PC-3 (cell line): ENCODE measurements around the gene SPRED3. TPM values are rescaled to one million over a fixed set of nuclear protein-coding genes. Genes with fewer than 3 reads are reported as not detected.
"Not testable (repeated sequence)": the region's sequence is repeated elsewhere in the genome, so short reads cannot be mapped to it uniquely, and the experiment has no call there.

Experiments used
- ATAC-seq: fragments of 200-7000 bp; cut with Tn5 transposase; 2 replicates; pipeline ENCODE4 v1.9.1; 2020; ENCODE audit warnings: mild to moderate bottlenecking, moderate library complexity
- BruUV-seq: library from RNA; stranded (reverse); fragments of 400-500 nt; replicated peaks from 2 replicates; lab custom pipeline; 2021; lab: Mats Ljungman, UMichigan
- CTCF ChIA-PET: fragments of 300-600 bp; sonication (Branson Sonifier 250); formaldehyde crosslinking; loops from one replicate; lab custom pipeline; 2022; ENCODE audit warnings: antibody characterized with exemption; lab: Charles Lee
- POLR2A ChIA-PET: fragments of 300-600 bp; sonication (Branson Sonifier 250); formaldehyde crosslinking; loops from one replicate; lab custom pipeline; 2022; ENCODE audit warnings: antibody characterized with exemption; ENCODE audit not compliant: unreplicated experiment; lab: Charles Lee
- DNase-seq: peaks from one replicate; pipeline ENCODE4 v3.0.0-alpha.2; 2015
- H2AFZ ChIP-seq: fragments of 300-600 bp; sonication (generic); 2 replicates; pipeline ENCODE4 v1.6.0; 2016; ENCODE audit warnings: antibody characterized with exemption, low read length
- H3F3A ChIP-seq: fragments of 300-600 bp; sonication (generic); one replicate; pipeline ENCODE4 v1.6.0; 2017; ENCODE audit warnings: antibody characterized with exemption, low read length, control low read depth, mild to moderate bottlenecking; ENCODE audit not compliant: unreplicated experiment
- H3K27ac ChIP-seq: fragments of 300-600 bp; sonication (generic); 2 replicates; pipeline ENCODE4 v1.5.1; 2016; ENCODE audit warnings: mild to moderate bottlenecking, low read length
- H3K27me3 ChIP-seq: fragments of 300-600 bp; sonication (generic); 2 replicates; pipeline ENCODE4 v1.6.1; 2016; ENCODE audit warnings: low read length, mixed read lengths
- H3K36me3 ChIP-seq: fragments of 300-600 bp; sonication (generic); 2 replicates; pipeline ENCODE4 v1.6.1; 2016; ENCODE audit warnings: low read depth, mixed run types, low read length, mixed read lengths
- H3K4me1 ChIP-seq: fragments of 300-600 bp; sonication (generic); 2 replicates; pipeline ENCODE4 v1.5.1; 2016; ENCODE audit warnings: low read length; ENCODE audit not compliant: insufficient read depth
- H3K4me2 ChIP-seq: fragments of 300-600 bp; sonication (generic); 2 replicates; pipeline ENCODE4 v1.6.0; 2016; ENCODE audit warnings: low read length
- H3K4me3 ChIP-seq: fragments of 300-600 bp; sonication (generic); 2 replicates; pipeline ENCODE4 v1.5.1; 2016; ENCODE audit warnings: mild to moderate bottlenecking, low read length, mixed read lengths
- H3K79me2 ChIP-seq: fragments of 300-600 bp; sonication (generic); 2 replicates; pipeline ENCODE4 v1.6.1; 2017; ENCODE audit warnings: low read length, mixed read lengths
- H3K9ac ChIP-seq: fragments of 300-600 bp; sonication (generic); 2 replicates; pipeline ENCODE4 v1.6.0; 2016; ENCODE audit warnings: mild to moderate bottlenecking, low read length
- H3K9me2 ChIP-seq: fragments of 300-600 bp; sonication (generic); replicated peaks from 2 replicates; pipeline ENCODE4 v1.6.1; 2016; ENCODE audit warnings: mixed run types, low read length, mixed read lengths
- H3K9me3 ChIP-seq: fragments of 300-600 bp; sonication (generic); 2 replicates; pipeline ENCODE4 v1.6.1; 2016; ENCODE audit warnings: low read length, mixed read lengths
- H4K20me1 ChIP-seq: fragments of 300-600 bp; sonication (generic); 2 replicates; pipeline ENCODE4 v1.6.1; 2016; ENCODE audit warnings: low read length, mixed read lengths
- EZH2 ChIP-seq: fragments of 300-600 bp; sonication (generic); IDR thresholded peaks from one replicate; pipeline ENCODE4 v1.6.1; 2017; ENCODE audit warnings: antibody characterized with exemption, mild to moderate bottlenecking, low read length; ENCODE audit not compliant: unreplicated experiment
- EZH2phosphoT487 ChIP-seq: fragments of 300-600 bp; sonication (generic); IDR thresholded peaks from 2 replicates; pipeline ENCODE4 v1.6.1; 2018; ENCODE audit warnings: mild to moderate bottlenecking, antibody characterized with exemption, low read length, borderline replicate concordance
- intact Hi-C: fragments of 100-400 bp; cut with micrococcal nuclease; formaldehyde crosslinking; loops from 2 replicates; pipeline ENCODE4 v1.9.0; 2023
- total RNA-seq: library from RNA; depleted of rRNA; stranded (reverse); fragments of >200 nt; gene quantifications from 2 replicates; pipeline ENCODE4 v1.2.3, GENCODE V29; 2014
- TF ChIP-seq, protein P1 (sequence below): fragments of 300-600 bp; sonication (generic); conservative IDR thresholded peaks from 2 replicates; pipeline ENCODE4 v1.5.1; 2017; ENCODE audit warnings: antibody characterized with exemption, low read depth, mild to moderate bottlenecking, low read length

The SPRED3 gene
- total RNA-seq, 1 experiment from 2014 or later, result 4.1 TPM

DNA sequence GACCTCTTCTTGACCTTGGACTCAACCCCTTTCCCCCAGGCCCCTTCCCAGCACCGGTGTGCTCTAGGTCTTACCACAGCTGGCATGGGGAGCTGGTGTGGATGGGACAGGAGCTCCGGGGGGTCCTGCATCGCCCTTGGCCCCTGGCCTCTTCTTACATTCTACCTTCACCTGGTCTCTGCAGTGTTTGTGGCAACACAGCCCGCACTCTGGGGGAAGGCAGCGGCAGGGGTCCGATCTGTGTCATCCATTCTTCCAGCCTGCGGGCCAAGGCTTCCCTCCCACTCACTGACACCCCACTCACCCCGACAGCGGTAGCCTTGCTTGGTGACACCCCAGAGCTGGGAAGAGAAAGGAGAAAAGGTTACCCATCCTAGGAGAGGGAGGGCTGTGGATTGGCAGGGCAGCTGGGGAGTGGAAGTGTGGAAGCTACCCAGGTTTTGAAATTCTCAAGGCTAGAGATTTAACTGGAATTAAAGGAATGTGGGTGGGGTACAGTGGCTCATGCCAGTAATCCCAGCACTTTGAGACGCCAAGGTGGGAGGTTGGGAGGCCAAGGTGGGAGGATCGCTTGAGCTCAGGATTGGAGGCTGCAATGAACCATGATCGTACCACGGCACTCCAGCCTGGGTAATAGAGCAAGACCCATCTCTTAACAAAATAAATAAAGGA is 22.7 kb downstream of the SPRED3 start:
- no peaks in the 10 kb centered on the region for H3K27me3 ChIP-seq
- H3F3A ChIP-seq, result no peaks in the 10 kb centered on the region
- H3K4me2 ChIP-seq, result no peak overlapping the region
- no peak overlapping the region for H3K27ac ChIP-seq
- no peak overlapping the region for H2AFZ ChIP-seq
- H3K4me1 ChIP-seq, result no peaks in the 10 kb centered on the region
- ATAC-seq (no peak; the same call in 1 of the 2 replicates), DNase-seq (no peak)
- no peaks in the 10 kb centered on the region for H4K20me1 ChIP-seq
- ChIA-PET POLR2A (interaction anchor here (0.6 kb wide), 1 partner anchor 345 kb away, joined by 10 read pairs; no protein-coding TSS in a partner anchor), CTCF (no interaction called here)
- no peaks in the 10 kb centered on the region for H3K79me2 ChIP-seq
- H3K9me3 ChIP-seq, result no peaks in the 10 kb centered on the region
- H3K9me2 ChIP-seq, result no peaks in the 10 kb centered on the region
- H3K9ac ChIP-seq, result no peak overlapping the region
- intact Hi-C loops, result no loop called here
- no peaks in the 10 kb centered on the region for H3K36me3 ChIP-seq
- H3K4me3 ChIP-seq, result no peak overlapping the region
- no peak for TF ChIP-seq EZH2phosphoT487
- TF ChIP-seq, protein P1, sequence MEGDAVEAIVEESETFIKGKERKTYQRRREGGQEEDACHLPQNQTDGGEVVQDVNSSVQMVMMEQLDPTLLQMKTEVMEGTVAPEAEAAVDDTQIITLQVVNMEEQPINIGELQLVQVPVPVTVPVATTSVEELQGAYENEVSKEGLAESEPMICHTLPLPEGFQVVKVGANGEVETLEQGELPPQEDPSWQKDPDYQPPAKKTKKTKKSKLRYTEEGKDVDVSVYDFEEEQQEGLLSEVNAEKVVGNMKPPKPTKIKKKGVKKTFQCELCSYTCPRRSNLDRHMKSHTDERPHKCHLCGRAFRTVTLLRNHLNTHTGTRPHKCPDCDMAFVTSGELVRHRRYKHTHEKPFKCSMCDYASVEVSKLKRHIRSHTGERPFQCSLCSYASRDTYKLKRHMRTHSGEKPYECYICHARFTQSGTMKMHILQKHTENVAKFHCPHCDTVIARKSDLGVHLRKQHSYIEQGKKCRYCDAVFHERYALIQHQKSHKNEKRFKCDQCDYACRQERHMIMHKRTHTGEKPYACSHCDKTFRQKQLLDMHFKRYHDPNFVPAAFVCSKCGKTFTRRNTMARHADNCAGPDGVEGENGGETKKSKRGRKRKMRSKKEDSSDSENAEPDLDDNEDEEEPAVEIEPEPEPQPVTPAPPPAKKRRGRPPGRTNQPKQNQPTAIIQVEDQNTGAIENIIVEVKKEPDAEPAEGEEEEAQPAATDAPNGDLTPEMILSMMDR, result no peak
- BruUV-seq, result no TSS peak

DNA sequence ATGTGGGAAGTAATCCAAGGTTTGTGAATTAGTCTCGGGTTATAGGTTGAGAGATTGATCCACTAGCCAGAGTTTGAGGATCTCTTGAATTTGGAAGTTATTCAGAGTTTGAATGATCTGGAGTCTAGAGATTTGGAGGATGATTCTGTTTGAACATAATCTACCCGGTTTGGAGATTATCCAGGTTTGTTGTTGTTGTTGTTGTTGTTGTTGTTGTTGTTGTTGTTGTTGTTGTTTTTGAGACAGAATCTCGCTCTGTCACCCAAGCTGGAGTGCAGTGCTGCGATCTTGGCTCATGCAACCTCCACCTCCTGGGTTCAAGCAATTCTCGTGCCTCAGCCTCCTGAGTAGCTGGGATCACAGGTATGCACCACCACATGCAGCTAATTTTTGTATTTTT is 23.4 kb downstream of the SPRED3 start:
- BruUV-seq, H3K27ac ChIP-seq, DNase-seq, POLR2A ChIA-PET, intact Hi-C loops, CTCF ChIA-PET, H3K9me2 ChIP-seq, H4K20me1 ChIP-seq, ATAC-seq, H3K4me2 ChIP-seq, H3K79me2 ChIP-seq, H3K4me3 ChIP-seq, H3K9me3 ChIP-seq, H2AFZ ChIP-seq, H3F3A ChIP-seq, H3K4me1 ChIP-seq, H3K9ac ChIP-seq, H3K36me3 ChIP-seq, H3K27me3 ChIP-seq: not testable (repeated sequence)

DNA sequence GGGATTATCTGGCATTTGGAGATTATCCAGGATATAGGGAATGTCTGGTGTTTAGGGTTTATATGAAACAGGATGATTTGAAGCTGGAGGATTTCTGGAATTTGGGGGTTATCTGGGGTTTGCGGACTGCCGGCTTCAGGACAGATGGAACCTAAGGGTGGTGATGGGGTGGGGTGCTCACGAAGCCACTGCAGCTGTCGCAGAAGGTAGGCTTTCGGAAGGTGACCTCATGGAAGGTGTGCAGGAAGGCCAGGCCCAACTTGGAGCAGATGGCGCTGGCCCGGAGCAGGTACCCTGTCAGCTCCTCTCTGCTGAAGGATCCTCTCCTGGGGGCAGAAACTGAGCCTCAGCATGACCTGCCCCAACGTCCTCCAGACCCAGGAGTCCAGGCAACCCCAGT is 24.0 kb downstream of the SPRED3 start:
- no peaks in the 10 kb centered on the region for H3K9me3 ChIP-seq
- no peak for DNase-seq
- no peak overlapping the region for H3K4me2 ChIP-seq
- no peaks in the 10 kb centered on the region for H3K9me2 ChIP-seq
- BruUV-seq, result no TSS peak
- ATAC-seq, result no peak
- no peak for TF ChIP-seq EZH2
- TF ChIP-seq EZH2phosphoT487, result no peak
- TF ChIP-seq, protein P1, result no peak
- H3K27ac ChIP-seq, result no peak overlapping the region
- H2AFZ ChIP-seq, result no peak overlapping the region
- no peaks in the 10 kb centered on the region for H3K79me2 ChIP-seq
- ChIA-PET CTCF (no interaction called here), POLR2A (no interaction called here)
- no peaks in the 10 kb centered on the region for H3K36me3 ChIP-seq
- H3F3A ChIP-seq, result no peaks in the 10 kb centered on the region
- no peak overlapping the region for H3K9ac ChIP-seq
- no peaks in the 10 kb centered on the region for H3K27me3 ChIP-seq
- no peaks in the 10 kb centered on the region for H3K4me1 ChIP-seq
- no peak overlapping the region for H3K4me3 ChIP-seq
- intact Hi-C loops, result no loop called here
- H4K20me1 ChIP-seq, result no peaks in the 10 kb centered on the region
